Fibroblast of mammary gland (primary cell): ENCODE measurements around the gene CFAP97D2.
A peak's percentile ranks its signal among the peaks of the same experiment; 100 is the strongest.

Experiments
- DNase-seq: peaks from one replicate; pipeline ENCODE4 v3.0.0-alpha.2; 2010; ENCODE audit warnings: low read depth
- H3K4me3 ChIP-seq: 2 replicates; pipeline ENCODE4 v1.5.1; 2011; ENCODE audit warnings: low read depth, mild to moderate bottlenecking, low read length, moderate library complexity; ENCODE audit not compliant: control insufficient read depth
- CTCF ChIP-seq: conservative IDR thresholded peaks from 2 replicates; pipeline ENCODE4 v1.5.1; 2011; ENCODE audit warnings: low read depth, low read length, inconsistent platforms; ENCODE audit not compliant: control insufficient read depth, insufficient read depth

Gene CFAP97D2

GRCh38 chr13:114226699-114227323, 47.8 kb downstream of the CFAP97D2 start:
- peak; percentile 97 for TF ChIP-seq CTCF
- DNase-seq: peak; percentile 81
- H3K4me3 ChIP-seq: no peak overlapping the region

- no peak for DNase-seq
- no peak overlapping the region for H3K4me3 ChIP-seq
- no peak for TF ChIP-seq CTCF
Measured at GRCh38 chr13:114227528-114227927, 48.5 kb downstream of the CFAP97D2 start.

- H3K4me3 ChIP-seq: no peak overlapping the region
- no peak for TF ChIP-seq CTCF
- no peak for DNase-seq
Measured at GRCh38 chr13:114228176-114228575, 49.1 kb downstream of the CFAP97D2 start.

GRCh38 chr13:114229506-114229905, 50.4 kb downstream of the CFAP97D2 start:
- no peak overlapping the region for H3K4me3 ChIP-seq
- TF ChIP-seq CTCF: no peak
- DNase-seq: no peak

GRCh38 chr13:114230117-114230516, 51.1 kb downstream of the CFAP97D2 start:
- no peak overlapping the region for H3K4me3 ChIP-seq
- DNase-seq: peak; percentile 65
- no peak for TF ChIP-seq CTCF

GRCh38 chr13:114230575-114230974, 51.5 kb downstream of the CFAP97D2 start:
- no peak for TF ChIP-seq CTCF
- no peak overlapping the region for H3K4me3 ChIP-seq
- no peak for DNase-seq

- H3K4me3 ChIP-seq: no peak overlapping the region
- no peak for DNase-seq
- TF ChIP-seq CTCF: no peak
Measured at GRCh38 chr13:114231886-114232285, 52.8 kb downstream of the CFAP97D2 start.
